Measurements from ENCODE around the gene SPTY2D1. TPM values are rescaled to one million over a fixed set of nuclear protein-coding genes. Genes with fewer than 3 reads are reported as not detected.

SPTY2D1 gene
- total RNA-seq, 4 donors from 2014 or later: 12.6 to 32.8 (median 23.2) TPM

DNA sequence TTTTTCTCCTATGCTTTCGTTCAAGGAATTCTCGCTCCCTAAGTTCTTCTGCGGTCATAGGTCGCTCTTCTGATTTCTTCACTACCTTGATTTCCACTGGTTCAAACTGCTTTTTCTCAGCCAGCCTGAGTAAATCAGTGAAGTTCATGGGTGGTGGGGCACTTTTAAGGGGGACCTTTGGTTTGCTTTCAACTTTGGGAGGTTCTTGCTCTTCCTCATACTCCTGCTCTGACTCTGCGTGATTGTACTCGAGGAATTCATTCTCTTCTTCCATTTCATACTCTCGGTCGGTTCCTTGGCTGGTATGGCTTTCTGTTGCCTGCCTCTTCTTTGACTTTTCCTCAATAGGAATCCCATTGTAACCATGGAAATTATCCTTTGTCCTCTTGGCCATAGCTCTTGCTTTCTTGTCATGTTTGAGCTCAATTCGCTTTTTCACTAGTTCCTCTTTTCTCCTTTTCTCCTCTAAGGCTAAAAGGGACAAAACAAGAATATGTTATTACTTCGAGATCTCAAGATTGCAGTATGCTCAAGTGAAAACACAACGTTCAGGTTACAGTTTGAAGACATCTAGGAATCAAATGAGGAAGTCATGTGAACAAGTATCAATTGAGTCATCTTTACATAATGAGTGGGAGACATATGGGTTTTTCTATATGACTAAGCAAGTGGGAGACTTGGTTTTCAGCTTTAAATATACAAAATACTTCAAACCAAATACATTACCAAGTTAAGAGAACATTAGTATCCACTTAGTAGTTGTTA lies 18.3 kb downstream of the SPTY2D1 start:
- intact Hi-C loops (cut with DNase I; ENCODE audit: low total_unique reads): no loop called here
- DNase-seq: no peak
- H3K9me3 ChIP-seq: no peaks in the 10 kb centered on the region
- no peak overlapping the region for H3K27ac ChIP-seq
- H3K4me3 ChIP-seq: no peak overlapping the region
- no peaks in the 10 kb centered on the region for H3K27me3 ChIP-seq
- TF ChIP-seq, protein P1, sequence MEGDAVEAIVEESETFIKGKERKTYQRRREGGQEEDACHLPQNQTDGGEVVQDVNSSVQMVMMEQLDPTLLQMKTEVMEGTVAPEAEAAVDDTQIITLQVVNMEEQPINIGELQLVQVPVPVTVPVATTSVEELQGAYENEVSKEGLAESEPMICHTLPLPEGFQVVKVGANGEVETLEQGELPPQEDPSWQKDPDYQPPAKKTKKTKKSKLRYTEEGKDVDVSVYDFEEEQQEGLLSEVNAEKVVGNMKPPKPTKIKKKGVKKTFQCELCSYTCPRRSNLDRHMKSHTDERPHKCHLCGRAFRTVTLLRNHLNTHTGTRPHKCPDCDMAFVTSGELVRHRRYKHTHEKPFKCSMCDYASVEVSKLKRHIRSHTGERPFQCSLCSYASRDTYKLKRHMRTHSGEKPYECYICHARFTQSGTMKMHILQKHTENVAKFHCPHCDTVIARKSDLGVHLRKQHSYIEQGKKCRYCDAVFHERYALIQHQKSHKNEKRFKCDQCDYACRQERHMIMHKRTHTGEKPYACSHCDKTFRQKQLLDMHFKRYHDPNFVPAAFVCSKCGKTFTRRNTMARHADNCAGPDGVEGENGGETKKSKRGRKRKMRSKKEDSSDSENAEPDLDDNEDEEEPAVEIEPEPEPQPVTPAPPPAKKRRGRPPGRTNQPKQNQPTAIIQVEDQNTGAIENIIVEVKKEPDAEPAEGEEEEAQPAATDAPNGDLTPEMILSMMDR (IDR thresholded peaks at IDR 0.05): no peak
- TF ChIP-seq POLR2A (IDR thresholded peaks at IDR 0.05): no peak
- no peaks in the 10 kb centered on the region for H3K36me3 ChIP-seq
- H3K4me1 ChIP-seq: no peaks in the 10 kb centered on the region

DNA sequence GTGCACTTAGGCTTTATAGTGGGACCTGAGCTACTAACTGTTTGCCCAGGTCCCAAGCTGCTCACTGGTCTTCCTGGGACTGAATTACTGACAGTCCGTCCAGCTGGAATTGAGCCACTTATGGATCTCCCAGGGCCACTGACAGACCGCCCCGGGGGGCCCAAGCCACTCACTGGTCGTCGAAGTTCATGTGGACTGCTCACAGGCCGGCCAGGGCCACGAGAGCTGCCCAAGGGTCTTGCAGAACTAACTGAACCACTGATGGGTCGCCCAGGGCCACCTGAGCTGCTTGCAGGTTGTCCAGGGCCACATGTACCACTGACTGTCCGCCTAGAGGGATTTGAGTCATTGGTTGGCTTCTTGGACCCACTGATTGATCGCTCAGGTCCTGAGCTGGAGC lies 19.5 kb downstream of the SPTY2D1 start:
- Histone ChIP-seq H3K36me3 (no peaks in the 10 kb centered on the region), H3K4me1 (no peaks in the 10 kb centered on the region), H3K27ac (no peak overlapping the region), H3K27me3 (no peaks in the 10 kb centered on the region), H3K9me3 (no peaks in the 10 kb centered on the region), H3K4me3 (no peak overlapping the region)
- intact Hi-C loops (cut with DNase I; ENCODE audit: low total_unique reads): no loop called here
- DNase-seq: no peak
- TF ChIP-seq POLR2A (IDR thresholded peaks at IDR 0.05): no peak
- TF ChIP-seq, protein P1 (IDR thresholded peaks at IDR 0.05): no peak

DNA sequence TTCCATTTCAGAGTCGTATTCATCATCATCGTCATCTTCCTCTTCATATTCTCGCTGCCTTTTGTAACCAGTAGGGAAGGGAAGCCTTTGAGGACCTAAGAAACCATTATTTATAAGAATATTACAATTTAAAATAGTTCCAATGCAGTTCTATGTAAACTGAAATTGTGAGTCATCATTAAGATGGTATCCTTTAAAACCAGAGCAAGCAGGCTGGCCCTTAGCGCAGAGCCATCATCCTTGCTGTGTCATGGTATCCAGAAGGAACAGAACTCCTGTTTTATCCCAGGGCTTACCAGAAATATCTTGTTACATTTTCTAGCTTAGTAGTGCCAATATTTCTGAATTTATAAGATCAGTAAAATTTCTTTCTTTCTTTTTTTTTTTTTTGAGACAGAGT lies 21.7 kb downstream of the SPTY2D1 start:
- Histone ChIP-seq H3K9me3 (no peaks in the 10 kb centered on the region), H3K4me1 (no peaks in the 10 kb centered on the region), H3K27ac (no peak overlapping the region), H3K4me3 (no peak overlapping the region), H3K27me3 (no peaks in the 10 kb centered on the region), H3K36me3 (no peaks in the 10 kb centered on the region)
- intact Hi-C loops (cut with DNase I; ENCODE audit: low total_unique reads): no loop called here
- no peak for DNase-seq
- TF ChIP-seq POLR2A (IDR thresholded peaks at IDR 0.05): no peak
- TF ChIP-seq, protein P1 (IDR thresholded peaks at IDR 0.05): no peak

DNA sequence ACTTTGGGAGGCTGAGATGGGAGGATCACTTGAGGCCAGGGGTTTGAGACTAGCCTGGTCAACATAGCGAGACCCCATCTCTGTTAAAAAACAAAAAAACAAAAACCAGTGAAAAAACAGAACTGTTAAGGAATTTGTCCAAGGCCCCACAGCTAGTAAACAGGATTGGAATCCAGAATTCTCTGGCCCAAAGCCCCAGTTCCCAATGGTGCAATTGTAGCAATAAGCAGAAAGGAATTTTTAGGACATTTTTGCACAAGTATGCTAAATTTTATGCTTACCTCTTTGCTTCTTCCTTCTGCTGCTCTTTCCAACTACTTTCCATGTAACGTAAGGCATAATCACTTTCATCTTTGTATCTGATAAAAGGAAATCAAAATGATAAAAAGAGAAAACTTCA lies 22.9 kb downstream of the SPTY2D1 start:
- Histone ChIP-seq H3K9me3 (no peaks in the 10 kb centered on the region), H3K27me3 (no peaks in the 10 kb centered on the region), H3K36me3 (no peaks in the 10 kb centered on the region), H3K4me3 (no peak overlapping the region), H3K27ac (no peak overlapping the region), H3K4me1 (no peaks in the 10 kb centered on the region)
- no peak for TF ChIP-seq POLR2A (IDR thresholded peaks at IDR 0.05)
- TF ChIP-seq, protein P1 (IDR thresholded peaks at IDR 0.05): no peak
- no peak for DNase-seq
- intact Hi-C loops (cut with DNase I; ENCODE audit: low total_unique reads): no loop called here

DNA sequence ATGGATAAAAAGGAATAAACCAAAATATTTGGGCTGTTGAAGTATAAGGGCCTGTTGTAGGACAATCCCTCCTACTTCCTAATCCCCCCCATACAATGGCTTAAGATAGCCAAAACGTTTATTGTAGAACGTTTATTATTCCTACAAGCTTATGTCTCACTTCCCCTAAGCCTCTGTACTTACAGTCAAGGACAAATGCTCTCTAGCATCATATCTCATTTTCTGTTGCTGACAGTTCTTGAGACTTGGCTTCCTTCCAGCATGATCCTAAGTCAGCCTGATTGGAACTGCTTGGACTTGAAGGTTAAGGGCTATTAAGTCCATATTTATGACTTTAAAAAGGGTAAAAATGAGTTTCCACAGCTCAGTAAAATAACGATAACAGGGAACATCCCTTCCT lies 25.8 kb downstream of the SPTY2D1 start:
- intact Hi-C loops (cut with DNase I; ENCODE audit: low total_unique reads): no loop called here
- no peak for TF ChIP-seq POLR2A (IDR thresholded peaks at IDR 0.05)
- TF ChIP-seq, protein P1 (IDR thresholded peaks at IDR 0.05): no peak
- no peaks in the 10 kb centered on the region for H3K36me3 ChIP-seq
- H3K9me3 ChIP-seq: no peaks in the 10 kb centered on the region
- no peaks in the 10 kb centered on the region for H3K4me1 ChIP-seq
- DNase-seq: no peak
- H3K27me3 ChIP-seq: no peaks in the 10 kb centered on the region
- H3K4me3 ChIP-seq: no peak overlapping the region
- no peak overlapping the region for H3K27ac ChIP-seq
